Measurements from ENCODE around the gene EID2B.

EID2B gene

GRCh38 chr19:39507715-39508364, 24.8 kb downstream of the EID2B start:
- Histone ChIP-seq H3K9me3 (ENCODE audit: control insufficient read depth, low read length) (no peaks in the 10 kb centered on the region), H3K36me3 (ENCODE audit: control insufficient read depth, insufficient read depth, low read length) (no peaks in the 10 kb centered on the region), H3K9ac (ENCODE audit: low read length) (no peak overlapping the region), H3K4me1 (ENCODE audit: control insufficient read depth, insufficient read depth, low read length) (no peaks in the 10 kb centered on the region), H3K27me3 (ENCODE audit: control insufficient read depth, insufficient read depth, low read length) (peaks cover 56% of the 10 kb centered on the region), H3K4me3 (ENCODE audit: low read length) (no peak overlapping the region)

- H3K4me1 ChIP-seq (ENCODE audit: control insufficient read depth, insufficient read depth, low read length), result no peaks in the 10 kb centered on the region
- no peaks in the 10 kb centered on the region for H3K36me3 ChIP-seq (ENCODE audit: control insufficient read depth, insufficient read depth, low read length)
- peaks cover 57% of the 10 kb centered on the region for H3K27me3 ChIP-seq (ENCODE audit: control insufficient read depth, insufficient read depth, low read length)
- no peak overlapping the region for H3K9ac ChIP-seq (ENCODE audit: low read length)
- H3K4me3 ChIP-seq (ENCODE audit: low read length), result no peak overlapping the region
- H3K9me3 ChIP-seq (ENCODE audit: control insufficient read depth, low read length), result no peaks in the 10 kb centered on the region
These were observed 25.5 kb downstream of the EID2B start for GRCh38 chr19:39506944-39507714.

- Histone ChIP-seq H3K36me3 (ENCODE audit: control insufficient read depth, insufficient read depth, low read length) (no peaks in the 10 kb centered on the region), H3K9ac (ENCODE audit: low read length) (no peak overlapping the region), H3K4me1 (ENCODE audit: control insufficient read depth, insufficient read depth, low read length) (no peaks in the 10 kb centered on the region), H3K4me3 (ENCODE audit: low read length) (no peak overlapping the region), H3K27me3 (ENCODE audit: control insufficient read depth, insufficient read depth, low read length) (peaks cover 56% of the 10 kb centered on the region), H3K9me3 (ENCODE audit: control insufficient read depth, low read length) (no peaks in the 10 kb centered on the region)
These were observed 26.1 kb downstream of the EID2B start for GRCh38 chr19:39506598-39506943.

- no peaks in the 10 kb centered on the region for H3K36me3 ChIP-seq (ENCODE audit: control insufficient read depth, insufficient read depth, low read length)
- H3K27me3 ChIP-seq (ENCODE audit: control insufficient read depth, insufficient read depth, low read length), result peaks cover 69% of the 10 kb centered on the region
- H3K4me1 ChIP-seq (ENCODE audit: control insufficient read depth, insufficient read depth, low read length), result peaks cover 8% of the 10 kb centered on the region
- H3K9ac ChIP-seq (ENCODE audit: low read length), result no peak overlapping the region
- no peak overlapping the region for H3K4me3 ChIP-seq (ENCODE audit: low read length)
- no peaks in the 10 kb centered on the region for H3K9me3 ChIP-seq (ENCODE audit: control insufficient read depth, low read length)
These were observed 29.8 kb downstream of the EID2B start for GRCh38 chr19:39502640-39503417.

- H3K4me1 ChIP-seq (ENCODE audit: control insufficient read depth, insufficient read depth, low read length), result peaks cover 9% of the 10 kb centered on the region
- no peaks in the 10 kb centered on the region for H3K9me3 ChIP-seq (ENCODE audit: control insufficient read depth, low read length)
- H3K27me3 ChIP-seq (ENCODE audit: control insufficient read depth, insufficient read depth, low read length), result peaks cover 66% of the 10 kb centered on the region
- no peak overlapping the region for H3K4me3 ChIP-seq (ENCODE audit: low read length)
- H3K9ac ChIP-seq (ENCODE audit: low read length), result no peak overlapping the region
- no peaks in the 10 kb centered on the region for H3K36me3 ChIP-seq (ENCODE audit: control insufficient read depth, insufficient read depth, low read length)
These were observed 31.3 kb downstream of the EID2B start for GRCh38 chr19:39501340-39501739.

- H3K9ac ChIP-seq (ENCODE audit: low read length), result no peak overlapping the region
- no peaks in the 10 kb centered on the region for H3K9me3 ChIP-seq (ENCODE audit: control insufficient read depth, low read length)
- no peak overlapping the region for H3K4me3 ChIP-seq (ENCODE audit: low read length)
- H3K36me3 ChIP-seq (ENCODE audit: control insufficient read depth, insufficient read depth, low read length), result no peaks in the 10 kb centered on the region
- peaks cover 67% of the 10 kb centered on the region for H3K27me3 ChIP-seq (ENCODE audit: control insufficient read depth, insufficient read depth, low read length)
- H3K4me1 ChIP-seq (ENCODE audit: control insufficient read depth, insufficient read depth, low read length), result peaks cover 9% of the 10 kb centered on the region
These were observed 32.1 kb downstream of the EID2B start for GRCh38 chr19:39500543-39500942.

GRCh38 chr19:39499932-39500331, 32.7 kb downstream of the EID2B start:
- Histone ChIP-seq H3K9me3 (ENCODE audit: control insufficient read depth, low read length) (no peaks in the 10 kb centered on the region), H3K4me1 (ENCODE audit: control insufficient read depth, insufficient read depth, low read length) (peaks cover 9% of the 10 kb centered on the region), H3K36me3 (ENCODE audit: control insufficient read depth, insufficient read depth, low read length) (no peaks in the 10 kb centered on the region), H3K9ac (ENCODE audit: low read length) (no peak overlapping the region), H3K4me3 (ENCODE audit: low read length) (no peak overlapping the region), H3K27me3 (ENCODE audit: control insufficient read depth, insufficient read depth, low read length) (peaks cover 61% of the 10 kb centered on the region)

GRCh38 chr19:39498798-39499642, 33.6 kb downstream of the EID2B start, which contains the start of gene DLL3:
Gene DLL3, plus strand, starts transcription at chr19:39498947. Its CDS starts 28 bp downstream, at chr19:39498975.
- Histone ChIP-seq H3K36me3 (ENCODE audit: control insufficient read depth, insufficient read depth, low read length) (no peaks in the 10 kb centered on the region), H3K4me1 (ENCODE audit: control insufficient read depth, insufficient read depth, low read length) (peaks cover 9% of the 10 kb centered on the region), H3K4me3 (ENCODE audit: low read length) (no peak within 1 kb of the TSS), H3K9ac (ENCODE audit: low read length) (no peak within 1 kb of the TSS), H3K27me3 (ENCODE audit: control insufficient read depth, insufficient read depth, low read length) (peaks cover 52% of the 10 kb centered on the region), H3K9me3 (ENCODE audit: control insufficient read depth, low read length) (no peaks in the 10 kb centered on the region)

- H3K36me3 ChIP-seq (ENCODE audit: control insufficient read depth, insufficient read depth, low read length), result no peaks in the 10 kb centered on the region
- no peaks in the 10 kb centered on the region for H3K9me3 ChIP-seq (ENCODE audit: control insufficient read depth, low read length)
- H3K9ac ChIP-seq (ENCODE audit: low read length), result no peak overlapping the region
- H3K4me1 ChIP-seq (ENCODE audit: control insufficient read depth, insufficient read depth, low read length), result peaks cover 9% of the 10 kb centered on the region
- peaks cover 48% of the 10 kb centered on the region for H3K27me3 ChIP-seq (ENCODE audit: control insufficient read depth, insufficient read depth, low read length)
- H3K4me3 ChIP-seq (ENCODE audit: low read length), result no peak overlapping the region
These were observed 34.5 kb downstream of the EID2B start for GRCh38 chr19:39497996-39498797.

GRCh38 chr19:39497701-39497995, 35.0 kb downstream of the EID2B start:
- Histone ChIP-seq H3K4me1 (ENCODE audit: control insufficient read depth, insufficient read depth, low read length) (peaks cover 9% of the 10 kb centered on the region), H3K36me3 (ENCODE audit: control insufficient read depth, insufficient read depth, low read length) (no peaks in the 10 kb centered on the region), H3K9me3 (ENCODE audit: control insufficient read depth, low read length) (no peaks in the 10 kb centered on the region), H3K4me3 (ENCODE audit: low read length) (no peak overlapping the region), H3K27me3 (ENCODE audit: control insufficient read depth, insufficient read depth, low read length) (peaks cover 43% of the 10 kb centered on the region), H3K9ac (ENCODE audit: low read length) (no peak overlapping the region)

GRCh38 chr19:39496063-39496462, 36.6 kb downstream of the EID2B start:
- peaks cover 9% of the 10 kb centered on the region for H3K4me1 ChIP-seq (ENCODE audit: control insufficient read depth, insufficient read depth, low read length)
- no peaks in the 10 kb centered on the region for H3K36me3 ChIP-seq (ENCODE audit: control insufficient read depth, insufficient read depth, low read length)
- peaks cover 43% of the 10 kb centered on the region for H3K27me3 ChIP-seq (ENCODE audit: control insufficient read depth, insufficient read depth, low read length)
- H3K9ac ChIP-seq (ENCODE audit: low read length), result no peak overlapping the region
- no peak overlapping the region for H3K4me3 ChIP-seq (ENCODE audit: low read length)
- H3K9me3 ChIP-seq (ENCODE audit: control insufficient read depth, low read length), result no peaks in the 10 kb centered on the region

All from mucosa of stomach (tissue), 1 donor.